ENCODE results near the gene SH3GL2.

The SH3GL2 gene

GRCh38 chr9:17580119-17580518 is 1.3 kb downstream of the SH3GL2 start:
- no peak for DNase-seq (ENCODE audit: low spot score)
- in situ Hi-C loops (cut with MboI; ENCODE audit: low sequenced_read_pairs, unreplicated experiment): no loop called here
- no peak for TF ChIP-seq CTCF (IDR thresholded peaks at IDR 0.05; ENCODE audit: borderline replicate concordance, control extremely low read depth, extremely low read depth, insufficient read depth, missing control alignments)

GRCh38 chr9:17587113-17587512 is 8.2 kb downstream of the SH3GL2 start:
- in situ Hi-C loops (cut with MboI; ENCODE audit: low sequenced_read_pairs, unreplicated experiment): no loop called here
- TF ChIP-seq CTCF (IDR thresholded peaks at IDR 0.05; ENCODE audit: borderline replicate concordance, control extremely low read depth, extremely low read depth, insufficient read depth, missing control alignments): no peak
- DNase-seq (ENCODE audit: low spot score): no peak

- no peak for DNase-seq (ENCODE audit: low spot score)
- TF ChIP-seq CTCF (IDR thresholded peaks at IDR 0.05; ENCODE audit: borderline replicate concordance, control extremely low read depth, extremely low read depth, insufficient read depth, missing control alignments): no peak
- in situ Hi-C loops (cut with MboI; ENCODE audit: low sequenced_read_pairs, unreplicated experiment): no loop called here
These were observed 9.5 kb downstream of the SH3GL2 start for GRCh38 chr9:17588395-17588794.

GRCh38 chr9:17588941-17589340 is 10.1 kb downstream of the SH3GL2 start:
- no peak for DNase-seq (ENCODE audit: low spot score)
- in situ Hi-C loops (cut with MboI; ENCODE audit: low sequenced_read_pairs, unreplicated experiment): no loop called here
- no peak for TF ChIP-seq CTCF (IDR thresholded peaks at IDR 0.05; ENCODE audit: borderline replicate concordance, control extremely low read depth, extremely low read depth, insufficient read depth, missing control alignments)

- in situ Hi-C loops (cut with MboI; ENCODE audit: low sequenced_read_pairs, unreplicated experiment): no loop called here
- no peak for TF ChIP-seq CTCF (IDR thresholded peaks at IDR 0.05; ENCODE audit: borderline replicate concordance, control extremely low read depth, extremely low read depth, insufficient read depth, missing control alignments)
- DNase-seq (ENCODE audit: low spot score): no peak
These were observed 10.9 kb downstream of the SH3GL2 start for GRCh38 chr9:17589771-17590170.

GRCh38 chr9:17594961-17595360 is 16.1 kb downstream of the SH3GL2 start:
- no peak for DNase-seq (ENCODE audit: low spot score)
- in situ Hi-C loops (cut with MboI; ENCODE audit: low sequenced_read_pairs, unreplicated experiment): no loop called here
- TF ChIP-seq CTCF (IDR thresholded peaks at IDR 0.05; ENCODE audit: borderline replicate concordance, control extremely low read depth, extremely low read depth, insufficient read depth, missing control alignments): no peak

GRCh38 chr9:17597977-17598376 is 19.1 kb downstream of the SH3GL2 start:
- TF ChIP-seq CTCF (IDR thresholded peaks at IDR 0.05; ENCODE audit: borderline replicate concordance, control extremely low read depth, extremely low read depth, insufficient read depth, missing control alignments): no peak
- in situ Hi-C loops (cut with MboI; ENCODE audit: low sequenced_read_pairs, unreplicated experiment): no loop called here
- no peak for DNase-seq (ENCODE audit: low spot score)

All from GM13976 (cell line).